Stimulated activated CD8-positive, alpha-beta memory T cell treated with anti-CD3 and anti-CD28 coated beads, Interleukin-7, amount 100 ng/mL, for 24 hours (primary cell): ENCODE data around the gene LTB4R2.
A peak's percentile ranks its signal among the peaks of the same experiment; 100 is the strongest.

Experiments used
- DNase-seq: peaks from one replicate; pipeline ENCODE4 v3.0.0-alpha.2; 2020; ENCODE audit warnings: low read depth

Gene LTB4R2, protein sequence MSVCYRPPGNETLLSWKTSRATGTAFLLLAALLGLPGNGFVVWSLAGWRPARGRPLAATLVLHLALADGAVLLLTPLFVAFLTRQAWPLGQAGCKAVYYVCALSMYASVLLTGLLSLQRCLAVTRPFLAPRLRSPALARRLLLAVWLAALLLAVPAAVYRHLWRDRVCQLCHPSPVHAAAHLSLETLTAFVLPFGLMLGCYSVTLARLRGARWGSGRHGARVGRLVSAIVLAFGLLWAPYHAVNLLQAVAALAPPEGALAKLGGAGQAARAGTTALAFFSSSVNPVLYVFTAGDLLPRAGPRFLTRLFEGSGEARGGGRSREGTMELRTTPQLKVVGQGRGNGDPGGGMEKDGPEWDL

DNA sequence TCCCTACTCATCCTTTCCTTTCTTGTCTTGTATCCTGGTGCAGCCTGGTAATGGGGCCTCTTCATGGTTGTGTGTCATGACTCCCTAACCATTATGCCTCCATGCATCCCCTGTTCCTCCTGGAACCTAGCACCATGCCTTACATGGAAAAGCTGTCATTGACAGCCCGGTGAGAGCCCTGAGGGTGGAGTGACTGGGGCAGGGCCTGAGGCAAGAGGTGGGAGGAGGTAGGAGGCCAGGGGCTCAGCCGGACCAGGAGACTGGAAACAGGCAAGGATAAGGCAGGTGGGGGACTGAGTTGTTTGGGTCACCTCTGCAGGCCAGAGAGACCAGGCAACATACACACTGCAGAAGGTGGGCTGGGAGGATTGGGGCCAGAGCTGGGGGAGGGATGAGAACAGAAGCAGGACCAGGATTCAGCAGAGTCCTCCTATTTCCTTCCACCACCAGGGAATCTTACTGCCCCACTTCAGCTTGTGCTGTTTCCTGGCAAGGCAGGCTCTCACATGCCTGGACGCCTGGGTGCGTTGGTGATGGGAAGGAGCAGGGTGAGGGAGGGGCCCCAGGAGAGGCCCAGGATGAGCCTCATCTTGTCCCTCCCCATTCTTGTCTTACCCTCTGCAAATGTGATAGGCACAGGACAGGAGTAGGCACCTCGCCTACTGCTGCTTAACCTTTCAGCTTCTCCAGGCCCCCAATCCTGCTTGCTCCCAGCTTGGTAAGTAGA lies at the start of gene LTB4R2:
Gene LTB4R2, plus strand, starts transcription at position 603 of the 727 bp plus-strand sequence. CDS start 525 bp downstream, outside the sequence.
- DNase-seq: no peak

DNA sequence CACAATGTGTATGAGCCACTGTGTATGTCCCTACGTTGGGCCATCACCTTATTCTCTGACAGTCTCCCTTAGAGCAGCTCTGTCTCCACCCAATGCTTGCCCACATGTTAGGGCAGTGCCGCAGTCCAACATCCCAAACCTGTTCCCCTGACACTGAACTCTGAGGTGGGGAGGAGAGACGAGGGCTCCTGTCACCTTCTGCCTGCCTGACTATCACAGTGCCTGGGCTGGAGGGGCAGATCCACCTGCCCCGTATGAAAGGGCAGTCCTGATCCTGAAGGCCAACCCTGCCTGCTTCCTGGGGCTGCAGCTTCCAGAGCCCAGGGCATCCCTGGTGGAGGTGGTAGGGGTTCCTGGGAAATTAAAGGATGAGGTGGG lies 49.2 kb upstream of the LTB4R2 start:
- no peak for DNase-seq

DNA sequence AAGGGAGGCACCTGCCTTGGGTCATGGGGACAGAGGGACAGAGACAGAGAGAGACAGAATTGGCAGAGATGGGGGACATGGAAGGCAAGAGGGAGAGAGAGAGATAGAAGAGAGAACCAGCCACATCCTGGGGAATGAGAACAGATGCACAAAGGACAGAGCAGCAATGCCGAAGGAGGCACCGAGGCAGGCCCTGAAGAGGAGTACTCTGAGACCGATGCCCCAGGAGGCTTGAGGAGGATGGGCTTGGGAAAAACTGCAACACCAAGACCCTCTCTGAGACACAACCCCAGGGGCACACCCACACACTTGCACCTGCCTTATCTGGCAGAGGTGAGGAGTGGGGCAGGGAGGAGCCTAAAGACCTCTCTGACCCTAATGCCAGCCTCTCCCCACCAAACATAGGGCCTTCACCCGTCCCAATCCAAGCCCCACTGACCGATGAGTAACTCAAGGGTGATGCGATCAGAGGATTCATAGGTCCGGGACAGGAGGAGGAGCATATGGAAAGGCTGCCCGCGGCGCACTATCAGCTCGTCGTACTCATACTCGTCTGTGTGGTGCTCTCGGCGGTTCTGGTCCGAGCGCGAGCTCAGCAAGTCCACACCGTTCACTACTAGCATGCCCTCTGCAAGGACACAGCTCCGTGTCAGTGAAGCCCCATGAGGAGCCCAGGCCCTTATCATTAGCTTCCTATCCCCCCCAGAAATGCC lies 48.5 kb upstream of the LTB4R2 start:
- no peak for DNase-seq

DNA sequence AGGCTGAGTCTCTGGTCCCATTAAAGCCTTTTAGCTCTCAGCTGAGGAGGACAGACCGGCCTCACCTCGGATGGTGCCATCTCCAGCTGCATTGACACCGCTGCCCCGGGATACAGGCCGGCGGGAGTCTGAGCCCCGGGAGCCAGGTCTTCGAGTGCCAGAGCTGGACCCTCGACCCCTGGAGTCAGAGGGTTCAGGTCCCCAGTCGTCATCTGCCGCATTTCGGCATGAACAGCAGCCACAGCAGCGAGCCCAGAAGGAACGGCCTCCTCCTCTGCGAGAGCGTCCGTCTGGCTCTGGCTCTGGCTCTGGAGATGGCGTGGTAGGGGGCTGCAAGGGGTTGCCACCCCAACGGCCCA lies 48.0 kb upstream of the LTB4R2 start:
- no peak for DNase-seq

DNA sequence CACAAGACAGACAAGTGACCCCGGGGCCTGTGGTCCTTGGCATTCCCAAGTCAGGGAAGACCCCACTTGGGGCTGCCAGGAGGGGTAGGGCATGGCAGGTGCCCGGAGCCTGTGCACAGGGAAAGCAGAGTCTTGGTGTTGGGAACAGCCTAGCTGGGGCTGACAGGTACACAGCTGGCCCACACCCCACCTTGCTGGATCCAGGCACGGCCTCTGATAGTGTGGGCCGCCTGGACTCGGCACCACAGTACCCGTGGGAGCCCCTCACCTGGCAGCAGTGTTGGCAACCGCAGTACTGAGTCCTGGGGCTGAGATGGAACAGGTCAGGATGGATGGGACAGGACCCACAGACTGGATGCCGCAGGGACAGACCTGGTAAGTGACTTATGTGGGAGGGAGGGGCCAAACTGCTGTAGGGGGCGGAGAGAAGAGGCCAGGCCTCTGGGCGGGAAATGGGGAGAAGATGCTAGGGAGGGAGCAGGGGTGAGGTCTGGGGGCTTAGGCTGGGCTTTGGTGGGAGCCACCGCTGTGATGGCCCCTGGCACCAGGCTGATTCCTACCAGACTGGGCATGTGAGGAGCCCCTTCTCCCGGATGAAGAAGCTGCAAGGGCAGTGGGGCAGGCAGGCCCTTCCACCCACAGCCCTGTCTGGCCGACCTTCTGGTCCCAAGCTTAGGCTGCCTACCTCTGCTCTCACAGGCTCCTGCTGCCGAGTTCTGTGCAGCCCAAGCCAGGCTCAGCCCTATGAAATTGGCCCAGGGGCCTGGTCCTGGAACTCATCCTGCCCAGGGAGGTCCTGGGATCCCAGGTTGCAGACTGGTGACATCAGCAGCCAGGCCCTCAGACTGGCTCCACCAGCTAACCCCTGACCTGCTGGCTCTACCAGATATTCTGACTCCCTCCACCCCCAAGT lies 46.9 kb upstream of the LTB4R2 start, which contains the start of gene TGM1:
Gene TGM1, minus strand, starts transcription at position 357 of the 913 bp plus-strand sequence. CDS start 825 bp downstream, outside the sequence.
- DNase-seq: no peak

DNA sequence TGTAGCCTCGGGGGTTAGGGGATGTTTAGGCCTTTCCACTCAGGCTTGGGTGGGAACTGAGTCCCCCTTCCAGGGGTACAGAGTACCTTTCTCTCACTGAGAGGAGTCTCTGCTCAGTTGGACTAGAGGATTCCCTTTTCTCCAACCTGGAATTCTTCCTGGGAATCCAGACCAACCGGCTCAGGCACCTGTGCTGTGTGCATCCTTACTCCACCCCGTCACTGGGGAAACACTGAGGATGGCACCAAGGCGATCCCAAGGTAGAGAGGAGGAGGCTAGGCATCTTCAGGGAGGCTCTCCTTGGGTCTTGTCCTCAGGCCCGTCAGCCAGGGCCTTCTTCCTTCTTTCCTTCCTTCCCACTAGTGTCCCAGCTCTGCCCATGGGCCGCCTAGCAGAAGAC lies 46.1 kb upstream of the LTB4R2 start:
- DNase-seq: no peak

DNA sequence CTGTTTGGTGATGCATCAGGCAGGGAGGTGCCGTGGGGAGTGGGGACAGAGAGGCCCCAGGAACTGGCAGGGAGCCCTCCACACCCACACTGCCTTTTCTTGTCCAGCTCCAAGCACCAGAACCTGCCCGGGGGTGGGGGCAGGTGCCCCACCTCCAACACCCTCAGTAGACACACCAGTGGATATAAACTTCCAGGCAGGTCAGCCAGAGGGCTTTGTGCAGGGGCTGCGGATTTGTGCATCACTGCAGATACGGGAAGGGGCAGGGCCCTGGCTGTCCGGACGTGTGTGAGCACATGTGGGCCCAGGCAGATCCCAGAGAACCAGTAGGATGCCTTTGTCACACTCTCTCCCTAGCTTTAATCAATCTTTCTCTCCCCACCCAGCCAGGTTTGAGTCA lies 45.6 kb upstream of the LTB4R2 start:
- DNase-seq: no peak

DNA sequence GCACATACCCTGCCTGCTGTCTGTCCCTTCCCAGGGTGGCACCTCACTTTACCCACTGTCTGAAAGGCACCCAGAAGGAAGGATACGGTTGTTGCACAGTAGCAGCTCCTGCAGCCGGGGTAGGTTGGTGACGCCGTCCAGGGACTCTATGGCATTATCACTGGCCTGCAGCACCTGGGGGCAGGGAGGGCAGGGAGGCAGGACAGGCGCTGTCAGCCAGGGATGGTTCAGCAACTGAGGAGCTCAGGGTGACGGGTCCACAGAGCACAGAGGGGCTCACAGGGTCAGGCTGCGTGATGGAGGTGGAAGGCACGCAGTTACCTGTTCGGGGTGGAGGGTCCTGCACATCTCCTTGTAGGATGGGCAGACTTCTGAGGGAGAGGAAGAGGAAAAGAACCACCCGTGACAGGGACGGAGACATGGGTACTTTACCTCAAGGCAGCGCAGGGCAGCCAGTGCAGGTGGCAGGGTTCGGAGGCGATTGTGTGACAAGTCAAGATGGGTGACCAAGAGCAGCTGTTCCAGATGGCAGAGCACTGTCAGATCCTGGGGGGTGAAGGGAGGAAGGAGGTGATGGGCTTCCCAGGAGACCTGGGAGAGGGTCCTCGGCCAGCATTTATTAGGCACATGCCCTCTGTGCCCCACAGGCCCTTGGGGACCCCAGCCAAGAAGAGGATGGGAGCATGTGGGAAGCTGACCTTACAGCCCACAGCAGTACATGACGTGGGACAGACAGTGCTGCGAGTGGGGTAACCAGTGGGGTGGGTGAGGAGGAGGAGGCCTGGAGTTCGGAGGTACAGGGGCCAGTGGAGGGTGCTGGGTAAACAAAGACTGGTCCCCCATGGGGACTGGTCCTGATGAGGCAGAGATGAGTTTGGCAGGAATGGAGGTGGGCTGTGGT lies 43.3 kb upstream of the LTB4R2 start:
- DNase-seq: no peak

DNA sequence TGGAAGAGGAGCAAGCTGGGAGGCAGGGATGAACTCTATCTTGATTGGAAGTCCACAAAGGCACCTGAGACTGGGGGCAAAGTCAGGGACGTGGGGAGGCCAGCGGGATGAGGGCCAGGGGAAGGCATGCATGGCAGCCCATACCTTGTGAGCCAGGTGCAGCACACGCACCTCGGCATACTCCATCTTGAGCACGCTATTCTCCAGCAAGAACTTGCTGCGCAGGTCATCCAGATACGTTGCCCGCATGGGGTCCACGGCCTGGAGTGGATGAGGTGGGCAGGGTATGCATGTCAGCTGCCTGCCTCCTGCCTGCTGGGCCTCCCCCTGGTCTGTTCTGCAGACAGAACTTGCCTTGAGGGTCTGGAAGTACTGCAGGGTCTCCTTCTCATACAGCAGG lies 42.4 kb upstream of the LTB4R2 start:
- no peak for DNase-seq

DNA sequence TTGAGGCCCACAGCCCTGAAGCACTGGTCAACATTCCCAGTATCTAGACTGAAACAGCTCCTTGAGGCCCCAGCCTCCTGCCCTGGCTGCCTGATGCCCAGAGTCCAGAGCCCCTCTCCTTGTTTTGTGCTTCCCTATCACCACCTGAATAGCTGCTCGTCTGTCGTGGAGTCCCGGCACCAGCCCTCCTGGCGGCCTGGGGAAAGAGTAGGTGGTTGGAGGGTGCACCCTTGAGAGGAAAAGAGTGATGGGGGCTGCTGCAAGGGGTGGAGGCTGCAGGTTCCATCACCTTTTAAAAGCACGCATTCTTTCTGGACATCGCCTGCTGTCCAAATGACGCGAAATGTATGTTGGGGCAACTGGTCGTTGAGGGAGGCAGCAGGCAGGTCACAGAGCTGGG lies 41.7 kb upstream of the LTB4R2 start:
- DNase-seq: no peak

DNA sequence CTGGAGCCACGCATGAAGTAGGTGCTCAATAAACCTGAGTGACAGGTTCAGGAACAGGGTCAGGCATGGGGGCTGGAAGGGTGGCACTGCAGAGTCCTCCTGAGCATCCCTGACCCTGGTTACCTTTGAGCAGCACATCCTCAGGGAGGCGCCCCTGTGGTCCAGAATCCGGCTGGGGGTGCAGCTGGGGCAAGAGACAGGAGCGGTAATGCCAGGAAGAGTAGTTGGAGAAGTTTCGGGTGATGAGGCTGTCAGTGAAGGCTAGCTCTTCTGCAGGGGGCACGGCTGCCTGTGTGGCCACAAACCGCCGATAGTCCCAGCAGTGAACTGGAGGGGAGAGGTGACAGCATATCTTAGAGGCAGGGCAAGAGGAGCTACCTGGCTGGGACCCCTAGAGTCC lies 40.6 kb upstream of the LTB4R2 start:
- no peak for DNase-seq

DNA sequence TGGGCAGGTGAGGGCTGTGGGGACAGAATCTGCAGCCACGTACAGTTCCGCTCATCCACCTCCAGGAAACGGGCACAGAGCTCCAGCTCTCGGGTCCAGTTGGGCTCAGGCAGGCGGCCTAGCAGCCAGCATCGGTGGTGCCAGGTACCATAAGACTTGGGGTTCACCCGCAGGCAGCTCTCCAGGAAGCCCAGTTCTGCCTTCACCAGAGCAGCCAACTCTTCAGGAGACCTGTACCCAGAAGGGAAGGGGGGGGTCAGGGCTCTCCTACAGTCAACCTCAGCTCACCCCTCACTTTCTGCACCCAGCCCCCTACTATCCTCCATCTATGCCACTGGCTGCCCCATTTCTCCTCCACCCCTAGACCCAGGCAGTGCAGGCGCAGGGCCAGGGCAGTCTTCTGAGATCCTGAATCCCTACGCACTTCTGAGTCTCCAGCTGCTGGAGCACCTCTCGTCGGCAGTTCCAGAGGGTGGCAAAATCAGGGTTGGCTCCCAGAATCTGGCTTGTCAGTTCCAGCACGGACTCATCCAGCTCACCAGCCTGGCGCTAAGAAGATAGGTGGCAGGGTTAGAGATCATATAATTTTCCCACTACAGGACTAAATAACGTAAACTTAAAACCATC lies 39.9 kb upstream of the LTB4R2 start:
- DNase-seq: no peak

DNA sequence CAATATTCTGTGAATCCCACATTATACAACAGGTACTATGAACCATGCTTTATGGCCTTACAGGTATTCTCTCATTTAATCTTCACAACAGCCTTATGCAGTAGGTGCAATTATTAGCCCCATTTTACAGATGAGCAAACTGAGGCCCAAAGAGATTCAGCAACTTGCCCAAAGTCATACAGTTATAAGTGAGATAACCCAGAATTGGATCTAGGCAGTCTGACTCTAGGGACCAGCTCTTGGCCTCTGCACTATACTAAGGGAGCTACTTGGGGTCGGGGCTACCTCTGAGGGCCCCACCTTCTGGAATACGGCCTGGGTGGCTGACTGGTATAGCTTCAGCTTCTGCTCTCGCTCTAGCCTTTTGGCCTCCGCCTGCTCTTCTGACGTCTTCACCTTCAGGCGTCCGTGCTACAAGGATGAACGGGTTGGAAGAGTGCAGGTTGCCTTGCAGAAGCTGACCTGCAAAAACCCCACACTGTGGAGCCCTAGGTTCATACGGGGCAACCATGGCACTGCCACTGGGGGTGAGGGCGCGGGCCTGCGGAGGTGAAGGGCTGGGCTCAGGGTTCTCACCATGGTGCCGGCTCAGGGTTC lies 39.3 kb upstream of the LTB4R2 start:
- no peak for DNase-seq

DNA sequence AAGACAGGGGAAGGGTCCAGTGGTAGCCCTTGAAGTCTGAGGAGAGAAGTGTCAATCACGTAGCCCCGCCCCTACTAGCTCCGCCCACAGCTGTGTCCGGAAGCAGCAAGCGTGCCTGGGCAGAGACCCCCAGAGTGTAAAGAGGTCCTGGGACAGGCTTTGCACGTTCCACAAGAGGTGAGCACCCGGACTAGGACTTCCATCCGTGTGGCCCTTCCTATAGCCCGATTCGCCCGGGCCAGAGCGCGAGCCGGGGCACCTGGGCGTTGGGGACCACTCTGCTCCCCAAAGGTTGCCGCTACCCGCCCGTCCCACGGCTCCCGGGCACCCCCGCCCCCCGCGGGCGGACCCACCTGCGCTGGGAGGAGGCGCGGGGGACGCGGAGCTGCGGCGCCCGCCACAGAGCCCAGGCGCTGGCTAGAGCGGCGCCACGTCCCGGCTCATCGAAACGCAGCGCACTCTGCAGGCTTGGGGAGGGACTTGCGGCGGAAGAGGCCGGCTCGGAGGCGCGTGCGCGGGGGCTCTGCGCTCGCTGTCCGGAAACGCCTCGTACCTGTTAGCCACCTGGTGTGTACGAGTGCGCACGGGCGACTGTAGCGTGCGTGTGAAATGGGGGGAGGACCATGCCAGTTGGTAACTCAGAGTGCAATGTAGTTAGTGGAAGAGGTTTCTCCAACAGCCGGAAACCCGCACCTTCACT lies 38.7 kb upstream of the LTB4R2 start, which contains the start of gene RABGGTA:
Gene RABGGTA, minus strand, starts transcription at position 464 of the 700 bp plus-strand sequence. CDS start 482 bp downstream, outside the sequence.
- DNase-seq: peak; percentile 70

DNA sequence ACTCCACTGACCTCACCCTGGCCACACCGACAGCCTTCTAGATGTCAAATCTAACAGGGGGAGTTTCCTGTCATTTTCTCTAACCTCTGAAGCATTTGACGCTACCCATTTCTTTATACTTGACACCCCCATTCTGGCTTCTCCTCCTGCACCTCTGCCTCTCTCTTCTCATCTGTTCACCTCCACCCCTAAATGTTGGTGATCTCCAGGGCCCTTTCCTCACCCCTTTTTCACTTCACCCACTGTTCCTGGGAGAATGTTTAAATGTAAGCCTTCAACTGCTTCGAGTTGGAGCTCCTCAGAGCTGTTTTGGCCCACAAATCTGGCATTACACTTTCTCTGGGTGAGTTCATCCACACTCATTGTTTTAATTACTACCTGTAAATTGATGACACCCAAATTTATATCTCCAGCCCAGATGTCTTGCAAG lies 38.1 kb upstream of the LTB4R2 start:
- no peak for DNase-seq

DNA sequence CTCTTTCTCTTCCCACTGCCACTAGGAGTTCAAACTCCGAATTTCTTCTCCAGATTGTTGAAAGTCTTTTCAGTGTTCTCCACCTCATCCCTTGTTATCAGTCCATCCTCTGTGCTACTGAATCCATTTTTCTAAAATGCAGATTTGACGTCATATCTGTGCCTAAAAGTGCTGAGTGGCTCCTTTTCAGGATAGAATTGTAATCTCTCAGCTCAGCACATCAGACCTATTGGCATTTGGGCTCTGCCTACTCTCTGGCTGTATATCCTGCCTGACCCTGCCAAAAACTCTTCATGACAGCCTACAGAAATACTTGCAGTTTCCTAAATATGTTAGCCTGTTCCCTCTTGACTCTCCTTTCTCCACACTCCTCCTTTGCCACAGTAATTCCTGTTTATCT lies 37.5 kb upstream of the LTB4R2 start:
- DNase-seq: no peak

DNA sequence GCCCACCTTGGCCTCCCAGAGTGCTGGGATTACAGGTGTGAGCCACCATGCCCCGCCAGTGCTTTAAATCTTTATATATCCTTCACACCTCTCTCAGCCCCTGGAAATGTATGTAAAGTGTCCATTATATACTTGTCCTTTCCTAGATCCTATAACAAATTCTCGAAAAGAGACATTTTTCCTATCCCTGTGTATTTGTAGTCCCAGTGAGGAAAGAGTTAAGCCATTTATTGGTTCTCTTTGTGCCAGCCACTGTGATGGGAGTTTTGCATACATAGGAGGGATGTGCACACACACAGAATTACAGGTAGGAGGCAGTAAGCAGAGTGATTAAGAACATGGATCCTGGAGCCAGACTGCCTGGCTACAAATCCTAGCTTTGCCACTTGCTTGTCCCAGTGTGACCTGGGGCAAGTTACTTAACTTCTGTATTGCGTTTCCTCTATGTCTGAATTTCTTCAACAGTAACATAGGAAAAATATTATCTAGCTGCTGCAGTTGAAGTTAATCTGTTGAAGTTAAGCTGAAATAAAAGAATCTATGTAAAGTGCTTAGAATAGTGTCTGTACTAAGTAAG lies 36.4 kb upstream of the LTB4R2 start:
- DNase-seq: no peak

DNA sequence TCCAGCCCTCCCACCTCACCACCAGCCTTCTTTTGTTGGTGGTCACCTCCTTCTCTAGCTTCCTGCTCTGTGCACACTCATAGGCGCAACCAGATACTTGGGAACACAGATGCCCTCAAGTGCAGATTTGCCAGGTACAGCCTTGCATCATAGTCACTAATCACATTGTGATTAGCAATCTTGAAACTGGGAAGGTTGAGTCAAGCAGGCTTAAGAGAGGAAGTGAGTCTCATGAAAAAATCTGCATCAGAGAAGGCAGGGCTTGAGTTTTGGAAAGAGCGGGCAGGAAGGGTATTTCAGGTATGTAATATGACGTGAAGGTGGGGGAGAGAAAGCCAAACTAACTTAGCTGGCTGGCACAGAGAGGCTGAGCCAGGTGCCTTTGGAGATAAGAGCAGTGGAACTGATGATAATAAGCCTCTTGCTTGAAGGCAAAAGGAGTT lies 35.8 kb upstream of the LTB4R2 start:
- no peak for DNase-seq

DNA sequence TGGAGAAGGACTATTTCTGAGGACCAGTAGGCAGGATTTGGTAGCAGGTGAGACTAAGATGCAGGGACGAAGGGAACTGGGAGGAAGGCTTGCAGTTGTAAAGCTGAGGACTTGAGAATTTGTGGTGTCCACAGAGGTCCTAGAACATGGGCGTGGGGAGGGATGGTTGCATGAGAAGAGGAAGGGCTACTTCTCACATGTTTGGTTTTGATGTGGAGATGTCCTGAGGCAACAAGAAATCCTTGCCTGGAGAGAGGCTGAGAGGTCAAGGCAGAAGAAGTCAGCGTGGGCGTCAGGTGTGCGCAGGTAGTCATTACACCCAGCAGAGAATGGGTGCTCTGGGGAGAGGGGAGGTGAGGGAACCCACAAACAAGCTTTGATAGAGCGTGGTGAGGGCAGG lies 32.9 kb upstream of the LTB4R2 start:
- no peak for DNase-seq
